Keratinocyte (primary cell): ENCODE results near the gene PRKCH. TPM values are rescaled to one million over a fixed set of nuclear protein-coding genes. Genes with fewer than 3 reads are reported as not detected.

Experiments
- DNase-seq: peaks from one replicate; pipeline ENCODE4 v3.0.0-alpha.2; 2011; ENCODE audit warnings: low read depth, missing footprints, low spot score
- FAIRE-seq: peaks from 2 replicates; lab custom pipeline; 2011; peaks lifted over from hg19 to GRCh38; lab: Jason Lieb, UNC
- H2AFZ ChIP-seq: 2 replicates; pipeline ENCODE4 v1.6.0; 2012; ENCODE audit warnings: low read length, control low read depth, inconsistent platforms; ENCODE audit not compliant: control insufficient read depth
- H3K27ac ChIP-seq: 2 replicates; pipeline ENCODE4 v1.5.1; 2011; ENCODE audit warnings: low read length; ENCODE audit not compliant: control insufficient read depth, insufficient read depth
- H3K27me3 ChIP-seq: 3 replicates; pipeline ENCODE4 v1.6.0; 2011; ENCODE audit warnings: low read length; ENCODE audit not compliant: control insufficient read depth, insufficient read depth; ENCODE audit errors: extremely low read depth
- H3K36me3 ChIP-seq, 2 experiments: 2 replicates in 1 of 2; 3 replicates in 1 of 2; pipeline ENCODE4 v1.5.1; 2011; ENCODE audit warnings: low read length in 2 of 2, mild to moderate bottlenecking in 1 of 2; ENCODE audit not compliant: control insufficient read depth in 2 of 2, insufficient read depth in 2 of 2; ENCODE audit errors: extremely low read depth in 1 of 2
- H3K4me1 ChIP-seq: 3 replicates; pipeline ENCODE4 v1.5.1; 2011; ENCODE audit warnings: low read length; ENCODE audit not compliant: control insufficient read depth, insufficient read depth; ENCODE audit errors: extremely low read depth
- H3K4me2 ChIP-seq: 3 replicates; pipeline ENCODE4 v1.6.0; 2011; ENCODE audit warnings: low read depth, low read length; ENCODE audit not compliant: control insufficient read depth, insufficient read depth; ENCODE audit errors: extremely low read depth
- H3K4me3 ChIP-seq, 3 experiments: fragments of 200-600 bp in 1 of 3; sonication (generic) in 1 of 3; 2 replicates in 2 of 3; 3 replicates in 1 of 3; pipeline ENCODE4 v1.5.1; 2011 to 2016; ENCODE audit warnings: low read length in 3 of 3, mild to moderate bottlenecking in 3 of 3, control low read depth in 2 of 3, inconsistent platforms in 1 of 3, low read depth in 1 of 3, mixed read lengths in 1 of 3, mixed run types in 1 of 3, moderate library complexity in 1 of 3; ENCODE audit not compliant: control insufficient read depth in 2 of 3, insufficient read depth in 2 of 3; ENCODE audit errors: extremely low read depth in 1 of 3
- H3K79me2 ChIP-seq: 2 replicates; pipeline ENCODE4 v1.6.0; 2012; ENCODE audit warnings: low read length; ENCODE audit not compliant: control insufficient read depth, insufficient read depth
- H3K9ac ChIP-seq: 3 replicates; pipeline ENCODE4 v1.6.0; 2011; ENCODE audit warnings: low read length; ENCODE audit not compliant: control insufficient read depth, insufficient read depth; ENCODE audit errors: extremely low read depth
- H3K9me1 ChIP-seq: 3 replicates; pipeline ENCODE4 v1.6.0; 2011; ENCODE audit warnings: low read length; ENCODE audit not compliant: control insufficient read depth, insufficient read depth; ENCODE audit errors: extremely low read depth
- H3K9me3 ChIP-seq: 2 replicates; pipeline ENCODE4 v1.5.1; 2012; ENCODE audit warnings: low read depth, low read length; ENCODE audit not compliant: control insufficient read depth
- H4K20me1 ChIP-seq: 3 replicates; pipeline ENCODE4 v1.6.0; 2011; ENCODE audit warnings: low read length; ENCODE audit not compliant: control insufficient read depth, insufficient read depth; ENCODE audit errors: extremely low read depth
- CTCF ChIP-seq, 3 experiments: IDR thresholded peaks in 1 of 3; conservative IDR thresholded peaks in 1 of 3; optimal IDR thresholded peaks in 1 of 3; 2 replicates in 2 of 3; 3 replicates in 1 of 3; pipeline versions ENCODE3 to v1.5.1; 2011; ENCODE audit warnings: low read length in 3 of 3, mild to moderate bottlenecking in 3 of 3, moderate library complexity in 2 of 3, control low read depth in 1 of 3, inconsistent platforms in 1 of 3; ENCODE audit not compliant: insufficient read depth in 2 of 3; ENCODE audit errors: extremely low read depth in 1 of 3
- EZH2 ChIP-seq: IDR thresholded peaks from one replicate; pipeline ENCODE4 v1.6.1; 2012; ENCODE audit warnings: inconsistent platforms, mild to moderate bottlenecking, low read length, moderate library complexity
- dilution Hi-C: fragments of 300-500 bp; cut with MboI; formaldehyde crosslinking; loops from one replicate; pipeline ENCODE4 v1.7.0; 2020; ENCODE audit warnings: low sequenced_read_pairs; ENCODE audit not compliant: extremely low pct_ligation_motif_present
- polyA plus RNA-seq, 5 experiments: library from polyadenylated mRNA; depleted of rRNA in 3 of 5; stranded (reverse) in 3 of 5; stranded (forward) in 1 of 5; unstranded in 1 of 5; fragments of >200 nt; gene quantifications; 1 replicate in 1 of 5; 2 replicates in 3 of 5; 3 replicates in 1 of 5; pipeline versions ENCODE4 v1.2.1 to v1.2.3, GENCODE V29; 2011 to 2012; ENCODE audit warnings: missing spikeins in 2 of 5, low read depth in 1 of 5, low replicate concordance in 1 of 5

Gene PRKCH
- polyA plus RNA-seq, 1 donor (not counting 4 experiments of a cell fraction or from before 2014, with no cell fraction given): 13.7 TPM

GRCh38 chr14:61342932-61343331 is 21.6 kb downstream of the PRKCH start:
- no peaks in the 10 kb centered on the region for H4K20me1 ChIP-seq
- DNase-seq (no peak), FAIRE-seq (peak; percentile 26)
- peaks cover 27% of the 10 kb centered on the region for H3K79me2 ChIP-seq
- no peak for TF ChIP-seq EZH2
- no peak for TF ChIP-seq CTCF (optimal IDR thresholded peaks at IDR 0.05 in 1 of 3, IDR thresholded peaks at IDR 0.05 in 1 of 3, conservative IDR thresholded peaks at IDR 0.05 in 1 of 3; ENCODE audit: extremely low read depth in 1 of 3, insufficient read depth in 2 of 3, low read length in 3 of 3)
- dilution Hi-C loops: no loop called here
- H3K9me3 ChIP-seq: no peaks in the 10 kb centered on the region
- H3K9me1 ChIP-seq: no peaks in the 10 kb centered on the region
- H3K36me3 ChIP-seq: peaks cover 0 to 3% of the 10 kb centered on the region in 2 experiments
- H3K4me2 ChIP-seq: no peak overlapping the region
- H3K9ac ChIP-seq: no peak overlapping the region
- no peak overlapping the region for H2AFZ ChIP-seq
- H3K27me3 ChIP-seq: no peaks in the 10 kb centered on the region
- H3K4me3 ChIP-seq: no peak overlapping the region
- H3K27ac ChIP-seq: peak overlapping the region; percentile 18
- H3K4me1 ChIP-seq: peaks cover 40% of the 10 kb centered on the region

GRCh38 chr14:61343471-61343870 is 22.1 kb downstream of the PRKCH start:
- DNase-seq: no peak
- Histone ChIP-seq H3K4me2 (peak overlapping the region; percentile 16), H3K9ac (no peak overlapping the region), H3K4me1 (peaks cover 40% of the 10 kb centered on the region), H3K27me3 (no peaks in the 10 kb centered on the region), H3K79me2 (peaks cover 29% of the 10 kb centered on the region), H3K9me3 (no peaks in the 10 kb centered on the region), H4K20me1 (no peaks in the 10 kb centered on the region), H3K27ac (peak overlapping the region; percentile 45), H3K36me3 (peaks cover 0 to 3% of the 10 kb centered on the region in 2 experiments), H3K4me3 (no peak overlapping the region), H3K9me1 (no peaks in the 10 kb centered on the region), H2AFZ (no peak overlapping the region)
- TF ChIP-seq EZH2 (no peak), CTCF (optimal IDR thresholded peaks at IDR 0.05 in 1 of 3, IDR thresholded peaks at IDR 0.05 in 1 of 3, conservative IDR thresholded peaks at IDR 0.05 in 1 of 3; ENCODE audit: extremely low read depth in 1 of 3, insufficient read depth in 2 of 3, low read length in 3 of 3) (no peak)
- FAIRE-seq: no peak
- dilution Hi-C loops: no loop called here
